ENCODE measurements around the gene SSTR3.

SSTR3 gene

DNA sequence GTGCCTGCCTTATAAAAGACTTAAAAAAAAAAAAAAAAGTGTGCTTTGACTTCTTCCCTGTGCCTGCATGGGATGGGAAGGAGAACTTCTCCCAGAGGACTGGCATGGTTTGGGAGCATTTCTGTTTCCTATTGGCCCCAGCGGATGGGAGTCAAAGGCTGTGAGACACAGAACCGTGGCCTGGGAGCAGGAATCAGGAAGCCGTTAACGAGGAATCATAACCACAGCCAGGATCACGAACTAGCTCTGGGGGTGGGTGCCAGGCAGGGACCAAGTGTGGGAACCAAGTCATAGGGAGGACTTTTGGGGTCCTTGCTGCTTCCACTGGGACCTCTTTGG lies 24.8 kb downstream of the SSTR3 start:
- TF ChIP-seq CTCF (IDR thresholded peaks at IDR 0.05; ENCODE audit: low read depth, low read length), result no peak
- H3K4me3 ChIP-seq (ENCODE audit: low read depth, low read length), result peak overlapping the region; percentile 68

- H3K4me3 ChIP-seq (ENCODE audit: low read depth, low read length), result peak overlapping the region; percentile 68
- TF ChIP-seq CTCF (IDR thresholded peaks at IDR 0.05; ENCODE audit: low read depth, low read length), result no peak
These were observed 25.2 kb downstream of the SSTR3 start for GRCh38 chr22:37186997-37187522.

- no peak overlapping the region for H3K4me3 ChIP-seq (ENCODE audit: low read depth, low read length)
- no peak for TF ChIP-seq CTCF (IDR thresholded peaks at IDR 0.05; ENCODE audit: low read depth, low read length)
These were observed 25.9 kb downstream of the SSTR3 start for GRCh38 chr22:37186228-37186996.

DNA sequence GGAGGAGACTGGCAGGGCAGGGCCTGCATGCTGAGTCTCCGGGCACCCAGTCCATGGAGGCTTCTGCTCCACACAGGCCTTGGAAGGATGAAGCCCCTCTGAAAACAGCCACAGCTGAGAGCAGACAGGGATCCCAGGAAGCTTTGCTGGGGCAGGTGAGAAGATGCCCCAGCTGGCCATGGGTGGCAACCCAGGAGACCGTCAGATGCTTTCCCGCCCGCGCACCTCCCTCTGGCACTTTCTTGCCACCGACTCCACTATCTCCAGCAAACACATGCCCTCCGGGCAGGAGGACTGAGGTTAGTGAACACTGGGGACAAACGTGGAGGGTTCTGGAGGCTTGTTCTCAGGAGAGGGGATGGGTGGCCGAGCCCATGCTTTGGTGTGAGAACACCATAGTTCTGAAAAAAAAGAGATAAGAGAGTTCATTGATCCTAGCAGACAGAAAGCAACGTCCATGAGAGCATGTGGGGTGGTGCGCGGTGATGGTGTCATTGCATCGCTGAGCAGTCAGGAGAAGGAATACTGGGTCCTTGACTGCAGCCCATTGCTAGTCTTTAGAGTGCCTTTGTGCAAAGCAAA lies 26.5 kb downstream of the SSTR3 start:
- no peak for TF ChIP-seq CTCF (IDR thresholded peaks at IDR 0.05; ENCODE audit: low read depth, low read length)
- no peak overlapping the region for H3K4me3 ChIP-seq (ENCODE audit: low read depth, low read length)

- TF ChIP-seq CTCF (IDR thresholded peaks at IDR 0.05; ENCODE audit: low read depth, low read length), result no peak
- H3K4me3 ChIP-seq (ENCODE audit: low read depth, low read length), result no peak overlapping the region
These were observed 27.3 kb downstream of the SSTR3 start for GRCh38 chr22:37184816-37185541.

GRCh38 chr22:37184380-37184755 lies 27.9 kb downstream of the SSTR3 start:
- H3K4me3 ChIP-seq (ENCODE audit: low read depth, low read length), result no peak overlapping the region
- TF ChIP-seq CTCF (IDR thresholded peaks at IDR 0.05; ENCODE audit: low read depth, low read length), result no peak
